NCI-H187 (cell line): ENCODE results near the gene TOPORS.

Experiments used
- DNase-seq, 2 experiments: peaks; one replicate each; lab custom pipeline; 2025; lab: John Stamatoyannopoulos, UW

TOPORS gene

DNA sequence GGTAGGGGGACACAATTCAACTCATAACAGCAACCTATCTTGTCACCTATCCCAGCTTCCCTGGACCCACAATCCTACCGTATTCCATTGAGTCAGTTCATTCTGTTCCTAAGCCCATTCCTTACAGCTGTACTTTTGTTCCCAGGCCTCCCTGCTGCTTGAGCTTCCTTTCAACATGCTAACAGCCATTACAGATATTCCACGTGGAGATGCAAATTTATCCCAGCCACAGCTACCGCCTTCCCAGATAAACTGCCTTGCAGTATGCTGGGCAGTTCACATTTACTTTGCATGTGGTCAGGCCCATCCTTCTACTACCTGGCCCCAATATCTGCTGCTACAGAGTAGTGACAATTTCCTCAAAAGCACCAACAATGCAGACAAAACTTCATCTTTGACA, 49.4 kb downstream of the TOPORS start:
- no peak for DNase-seq

DNA sequence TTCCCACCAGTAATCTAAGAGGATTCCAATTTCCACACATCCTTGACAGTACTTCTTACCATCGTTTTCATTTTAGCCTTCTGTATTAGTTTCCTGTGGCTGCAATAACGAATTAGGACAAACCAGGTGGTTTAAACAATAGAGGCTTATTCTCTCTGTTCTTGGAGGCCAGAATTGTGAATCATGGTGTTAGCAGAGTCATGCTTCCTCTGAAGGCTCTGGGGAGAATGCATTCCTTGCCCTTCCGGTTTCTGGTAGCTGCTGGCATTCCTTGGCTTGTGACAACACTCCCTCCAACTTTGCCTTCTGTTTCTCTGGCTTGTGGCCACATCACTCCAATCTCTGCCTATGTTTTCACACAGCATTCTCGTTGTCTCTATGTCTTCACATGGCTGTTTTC, 49.9 kb downstream of the TOPORS start:
- no peak for DNase-seq

DNA sequence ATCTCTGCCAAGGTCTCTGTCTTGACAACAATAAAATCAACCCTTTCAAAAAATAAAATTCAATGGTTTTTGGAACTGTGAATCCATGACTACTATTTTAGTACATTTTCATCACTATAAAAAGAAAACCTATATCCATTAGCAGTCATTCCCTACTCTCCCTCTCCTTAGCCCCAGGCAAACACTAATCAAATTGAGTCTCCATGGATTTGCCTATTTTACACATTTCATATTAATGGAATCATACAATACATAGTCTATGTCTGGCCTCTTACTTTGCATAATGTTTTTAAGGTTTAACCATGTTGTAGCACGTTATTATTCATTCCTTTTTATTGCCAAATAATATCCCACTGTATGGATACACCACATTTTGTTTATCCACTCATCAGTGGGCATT, 50.5 kb downstream of the TOPORS start:
- DNase-seq, result no peak

DNA sequence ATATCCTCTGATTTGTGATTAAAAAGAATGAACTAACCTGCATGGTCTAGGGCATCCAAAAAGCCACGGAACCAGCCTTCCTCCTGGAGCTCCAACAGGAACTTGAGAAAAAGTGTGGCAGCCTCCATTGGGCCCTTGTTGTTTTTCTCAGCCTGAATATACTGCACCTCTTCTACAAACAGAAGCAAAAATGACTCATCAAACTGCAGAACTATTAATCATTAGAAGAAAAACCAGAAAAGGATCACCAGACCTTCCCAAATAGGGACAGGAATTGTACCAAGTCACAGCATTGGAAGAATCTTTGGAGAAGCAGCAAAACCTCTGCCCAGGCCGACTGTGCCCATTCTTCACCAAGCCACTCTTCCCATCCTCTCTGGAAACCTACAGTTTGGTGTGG, 51.6 kb downstream of the TOPORS start:
- DNase-seq, result no peak

DNA sequence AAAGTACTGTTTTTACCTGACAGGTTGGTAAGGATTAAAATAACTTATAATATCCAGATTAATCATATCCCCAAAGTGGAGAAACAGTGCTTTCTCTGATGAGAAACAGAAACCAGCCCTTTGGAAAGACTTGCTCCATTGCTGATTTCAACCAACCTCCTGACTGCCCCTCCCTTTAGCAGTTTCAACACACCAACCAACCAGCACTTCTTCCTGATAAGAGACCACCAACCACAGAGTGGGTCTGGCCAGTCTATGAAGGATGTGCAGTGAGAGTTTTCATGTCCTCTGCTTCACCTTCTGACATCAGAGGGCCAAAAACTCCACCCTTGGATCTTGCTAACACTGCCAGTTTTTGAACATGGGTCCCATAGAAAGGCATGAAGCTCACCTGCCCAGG, 54.5 kb downstream of the TOPORS start:
- DNase-seq, result no peak

DNA sequence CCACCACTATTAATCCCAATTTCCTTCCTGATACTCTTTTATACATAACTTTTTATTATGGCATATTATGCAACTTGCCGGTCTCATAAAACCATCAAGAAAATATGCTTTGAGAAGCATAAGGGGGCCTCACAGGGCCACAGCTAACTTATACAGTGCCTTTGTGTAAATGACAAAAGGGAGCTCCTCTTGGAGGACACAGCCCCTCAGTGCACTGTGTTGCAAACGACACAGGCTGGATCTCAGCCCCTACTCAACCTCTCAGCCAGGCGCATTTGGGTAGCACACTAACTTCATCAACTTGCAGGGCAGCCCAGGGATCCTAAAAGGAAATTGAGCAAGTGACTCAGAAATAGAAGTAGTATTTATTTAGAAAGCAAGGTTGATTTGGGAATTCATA, 61.8 kb downstream of the TOPORS start:
- DNase-seq, result no peak
